Panc1 (cell line): ENCODE results near the gene CAMKMT.

Experiments used
- CTCF ChIP-seq: fragments of 450-650 bp; IDR thresholded peaks from 2 replicates; pipeline ENCODE4 v1.5.1; 2017; ENCODE audit warnings: mild to moderate bottlenecking
- POLR2AphosphoS5 ChIP-seq: IDR thresholded peaks from 2 replicates; pipeline ENCODE4 v1.6.1; 2012; ENCODE audit warnings: mild to moderate bottlenecking, low read depth, low read length, moderate library complexity

GRCh38 chr2:44550561-44550960 lies 188.8 kb downstream of the CAMKMT start:
- TF ChIP-seq CTCF (no peak), POLR2AphosphoS5 (no peak)
